A172 (cell line): ENCODE results near the gene HEG1. TPM values are rescaled to one million over a fixed set of nuclear protein-coding genes. Genes with fewer than 3 reads are reported as not detected.
A peak's percentile ranks its signal among the peaks of the same experiment; 100 is the strongest.

Source experiments
- DNase-seq: peaks from one replicate; pipeline ENCODE4 v3.0.0-alpha.2; 2015; ENCODE audit warnings: low spot score
- total RNA-seq: library from RNA; depleted of rRNA; stranded (reverse); fragments of >200 nt; shearing (Covaris generic); gene quantifications from 2 replicates; pipeline ENCODE4 v1.2.3, GENCODE V29; 2014

Gene HEG1
- total RNA-seq, 1 experiment from 2014 or later: 47.2 TPM

DNA sequence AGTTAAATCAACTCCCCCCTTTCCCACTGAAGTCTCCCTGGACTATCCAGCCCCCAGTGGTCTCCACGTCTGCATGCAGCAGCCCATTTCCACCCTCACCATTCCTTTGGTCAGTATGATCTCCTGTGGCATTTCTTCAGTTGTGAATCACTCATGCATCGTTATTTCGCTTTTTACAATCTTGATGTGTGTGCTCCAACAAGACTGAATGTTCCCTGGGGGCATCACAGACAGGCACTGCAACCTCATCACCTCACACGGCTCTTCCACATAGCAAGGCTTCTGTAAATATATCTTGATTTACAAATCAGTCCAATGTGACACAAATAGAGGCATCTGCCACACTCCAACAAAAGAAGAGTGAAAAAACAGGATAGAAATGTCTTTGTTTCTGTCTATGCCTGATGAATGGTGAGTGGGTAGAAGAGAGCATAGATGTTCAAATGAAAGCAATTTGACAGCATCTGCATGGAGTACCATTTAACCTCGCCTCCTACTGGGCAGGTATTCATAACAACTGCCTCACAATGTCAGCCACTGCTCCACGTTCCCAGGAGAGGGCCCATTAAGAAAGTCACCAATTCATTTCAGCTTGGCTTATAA, 5.2 kb downstream of the HEG1 start:
- no peak for DNase-seq

DNA sequence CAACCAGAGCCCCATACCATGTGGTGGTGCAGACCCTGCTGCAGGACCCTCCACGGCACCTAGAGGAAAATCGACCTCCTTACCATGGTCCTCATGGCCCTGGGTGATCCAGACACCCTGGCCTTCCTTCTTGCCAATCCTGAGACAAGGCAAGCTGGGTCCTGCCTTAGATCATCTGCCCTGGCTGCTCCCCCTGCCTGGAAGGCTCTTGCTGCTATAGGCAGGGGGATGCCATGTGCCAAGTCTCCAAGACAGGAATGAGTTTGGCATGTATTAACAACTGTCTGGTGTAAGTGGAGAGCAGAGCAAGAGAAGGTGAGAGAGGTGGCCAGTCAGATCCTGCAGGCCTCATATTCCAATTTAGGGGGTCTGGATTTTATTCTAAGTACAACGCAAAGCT, 7.5 kb downstream of the HEG1 start:
- no peak for DNase-seq

DNA sequence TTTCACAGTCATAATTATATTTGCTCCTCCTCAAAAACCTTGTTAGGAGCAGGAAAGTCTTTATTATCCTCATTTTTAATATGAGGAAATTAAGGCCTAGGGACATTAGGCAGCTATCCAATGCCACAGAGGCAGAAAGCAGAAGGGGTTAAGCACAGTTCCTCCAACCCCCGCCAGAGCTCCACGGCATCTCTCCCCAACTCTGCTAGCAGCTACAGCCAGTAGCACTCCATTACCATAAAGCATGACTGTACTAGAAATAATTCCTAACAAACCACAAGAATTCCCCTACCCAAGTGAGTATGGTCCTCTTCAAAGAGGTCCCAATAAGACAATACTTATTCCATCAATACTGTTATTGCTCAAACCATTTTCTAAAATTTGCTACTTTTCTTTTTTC, 9.8 kb downstream of the HEG1 start:
- DNase-seq: peak; percentile 90

DNA sequence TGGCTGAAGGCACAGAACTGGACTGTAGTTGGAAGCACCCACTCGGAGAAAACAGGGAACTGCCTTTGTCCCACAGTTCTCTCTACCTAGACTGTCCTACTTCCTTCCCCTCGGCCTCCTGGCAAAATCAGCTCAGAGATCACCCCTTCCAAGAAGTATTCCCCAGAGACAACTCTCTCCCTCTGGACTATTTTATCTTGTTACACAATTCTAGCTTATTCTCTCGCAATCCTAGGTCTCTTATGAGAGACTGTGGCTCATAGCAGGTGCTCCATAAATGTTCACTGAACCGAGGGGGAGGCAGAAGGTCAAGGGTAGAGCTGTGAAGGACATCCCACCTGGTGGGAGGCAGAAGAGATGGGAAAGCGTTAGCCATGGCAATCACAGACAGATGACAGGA, 10.6 kb downstream of the HEG1 start:
- DNase-seq: no peak

DNA sequence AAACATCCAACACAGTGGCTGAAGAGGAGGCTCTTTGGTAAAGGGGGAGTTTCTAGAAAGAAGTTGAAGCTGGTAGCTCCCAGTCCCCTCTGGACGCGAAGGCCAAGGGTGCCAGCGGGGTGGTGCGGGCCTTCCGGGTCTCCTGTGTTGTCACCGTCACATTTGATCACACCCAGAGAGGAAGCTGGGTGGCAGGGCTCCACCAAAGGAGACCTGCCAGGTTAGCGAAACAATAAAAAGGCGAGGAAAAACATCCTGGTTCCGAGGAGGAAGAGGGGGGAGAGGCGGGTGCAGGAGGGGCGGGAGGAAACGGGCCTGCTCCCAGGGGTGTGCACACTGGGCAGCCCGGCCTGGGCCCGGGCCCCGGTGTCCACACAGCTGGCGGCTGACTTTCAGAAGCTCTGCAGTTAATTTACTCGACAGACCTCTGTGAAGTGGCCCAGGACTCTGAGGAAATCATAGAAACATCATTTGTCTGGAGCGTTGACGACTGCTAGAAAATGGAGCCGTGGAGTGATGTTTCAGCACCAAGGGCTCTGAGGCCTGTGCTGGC, 12.1 kb downstream of the HEG1 start:
- DNase-seq: no peak

DNA sequence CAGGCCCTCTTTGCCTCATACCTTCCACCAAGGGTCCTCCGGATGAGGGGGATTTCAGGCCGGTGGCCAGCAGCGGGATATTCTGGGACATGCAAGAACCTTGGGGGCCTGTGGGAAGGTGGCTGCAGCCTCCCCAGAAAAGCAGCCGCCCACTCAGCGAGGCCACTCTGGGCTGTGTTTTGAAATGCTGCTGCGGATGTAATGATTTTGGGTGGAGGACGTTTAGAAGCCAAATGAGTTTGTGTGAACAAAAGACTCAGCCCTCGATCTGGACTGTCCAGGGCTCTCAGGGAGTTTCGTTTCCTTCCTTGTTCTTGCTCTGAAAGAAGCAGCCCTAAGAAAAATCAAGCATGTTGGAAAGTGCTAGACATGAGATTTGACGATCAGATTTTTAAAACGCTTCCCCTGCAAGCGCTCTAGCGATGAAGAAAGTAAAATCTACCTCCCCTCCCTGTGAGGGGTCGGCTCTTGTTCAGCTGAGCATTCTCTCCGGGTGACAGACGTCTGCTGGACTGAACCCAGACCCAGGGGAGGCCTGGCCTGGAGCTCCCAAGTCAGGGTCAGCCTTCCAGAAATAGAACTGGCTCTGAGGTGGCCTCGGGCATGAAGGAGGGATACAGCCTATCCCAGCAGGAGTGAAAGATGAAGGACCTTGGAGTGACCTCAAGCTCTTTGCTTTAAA, 12.9 kb downstream of the HEG1 start:
- no peak for DNase-seq

DNA sequence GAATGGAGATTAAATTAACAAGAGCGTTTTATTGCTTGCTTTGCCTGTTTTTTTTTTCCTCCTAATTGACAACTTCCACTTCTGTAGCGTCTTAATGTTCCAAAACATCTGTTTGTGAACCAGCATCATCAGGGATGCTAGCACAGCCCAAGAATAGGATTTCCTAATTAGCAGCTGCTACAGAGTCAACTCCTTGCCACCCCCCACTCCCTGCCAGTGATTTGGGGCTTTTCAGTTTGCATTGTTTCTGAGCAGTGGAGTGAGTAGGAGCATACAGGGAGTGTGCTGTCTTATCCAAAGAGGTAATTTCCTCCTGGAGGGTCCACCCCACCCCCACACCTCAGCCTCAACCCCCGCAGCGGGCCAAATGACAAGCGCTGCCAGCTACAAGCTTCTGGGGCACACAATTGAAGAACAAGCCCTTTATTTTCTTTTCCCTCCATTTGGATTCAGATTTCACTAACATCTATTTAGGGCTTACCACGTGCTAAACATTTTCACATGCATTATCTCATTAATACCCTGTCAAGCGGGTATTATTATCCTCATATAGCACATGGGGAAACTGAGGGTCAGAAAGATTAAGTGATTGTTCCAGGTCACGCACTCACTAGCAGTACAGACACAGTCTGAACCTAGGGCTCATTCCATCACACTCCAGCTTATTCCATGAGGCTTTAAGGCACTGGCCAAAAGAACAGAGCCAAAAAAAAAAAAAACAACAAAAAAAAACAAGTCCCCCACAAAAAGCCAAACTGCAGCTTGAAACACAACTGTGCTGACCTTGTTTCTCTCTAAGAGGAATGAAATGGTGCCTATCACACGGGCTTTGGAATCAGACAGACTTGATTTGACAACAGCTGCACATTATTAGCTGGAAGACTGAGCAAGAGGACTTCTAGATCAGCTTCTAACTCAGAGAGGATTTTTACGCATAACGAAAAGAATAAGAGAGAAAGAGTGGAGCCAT, 16.4 kb downstream of the HEG1 start:
- no peak for DNase-seq

DNA sequence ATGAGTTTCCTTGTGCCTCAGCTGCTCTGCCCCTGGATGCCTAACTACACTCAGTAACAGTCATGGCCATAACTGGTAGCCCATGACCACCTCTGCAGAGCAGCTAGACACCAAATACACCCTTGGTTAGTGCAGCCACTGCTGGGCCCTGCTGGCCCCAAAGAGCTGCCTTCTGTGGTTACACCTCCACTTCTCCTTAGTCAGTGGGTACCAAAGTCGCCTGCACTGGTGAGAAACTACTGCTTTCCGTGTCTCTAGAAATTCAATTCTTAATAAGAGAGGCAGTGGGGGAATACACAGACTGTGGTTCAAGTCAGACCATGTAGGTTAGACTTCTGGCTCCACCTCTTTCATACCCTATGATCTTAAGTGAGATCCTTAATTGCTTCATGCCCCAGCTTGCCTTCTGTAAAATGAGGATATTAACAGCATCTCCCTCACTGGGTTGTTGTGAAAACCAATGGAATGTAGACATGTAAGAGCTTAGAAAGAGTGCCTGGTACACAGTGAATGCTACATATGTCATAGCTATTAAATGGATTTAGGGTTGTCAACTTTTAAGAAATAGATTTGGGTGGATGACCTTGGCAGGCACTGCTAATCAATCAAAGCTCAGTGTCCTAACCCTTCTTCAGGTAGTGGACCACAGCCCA, 18.2 kb downstream of the HEG1 start:
- DNase-seq: no peak

DNA sequence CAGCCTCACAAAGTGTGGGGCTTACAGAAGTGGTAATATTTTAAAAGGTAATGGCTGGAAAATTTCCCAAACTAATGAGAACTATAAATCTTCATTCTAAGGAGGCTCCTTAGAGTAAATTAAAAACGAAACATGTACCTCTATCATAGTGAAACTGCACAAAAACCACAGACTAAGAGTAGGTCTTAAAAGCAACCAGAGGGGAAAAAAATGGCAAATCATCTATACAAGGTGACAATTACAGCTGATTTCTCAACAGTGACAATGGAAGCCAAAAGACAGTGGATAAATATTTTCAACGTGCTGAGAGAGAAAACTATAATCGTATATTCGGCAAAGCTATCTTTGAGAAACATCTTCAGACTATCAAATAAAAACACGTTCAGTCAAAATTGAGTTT, 20.6 kb downstream of the HEG1 start:
- DNase-seq: no peak

DNA sequence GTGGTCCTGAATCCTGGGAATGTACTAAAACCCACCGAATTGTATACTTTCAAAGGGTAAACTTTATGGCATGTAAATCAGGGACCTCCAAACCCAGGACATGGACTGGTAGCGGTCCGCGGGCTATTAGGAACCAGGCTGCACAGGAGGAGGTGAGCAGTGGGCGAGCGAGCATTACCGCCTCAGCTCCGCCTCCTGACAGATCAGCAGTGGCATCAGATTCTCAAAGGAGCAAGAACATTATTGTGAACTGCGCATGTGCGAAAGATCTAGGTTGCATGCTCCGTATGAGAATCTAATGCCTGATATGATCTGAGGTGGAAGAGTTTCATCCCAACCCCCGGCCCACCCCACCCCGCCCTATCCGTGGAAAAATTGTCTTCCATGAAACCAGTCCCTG, 22.2 kb downstream of the HEG1 start:
- DNase-seq: no peak

DNA sequence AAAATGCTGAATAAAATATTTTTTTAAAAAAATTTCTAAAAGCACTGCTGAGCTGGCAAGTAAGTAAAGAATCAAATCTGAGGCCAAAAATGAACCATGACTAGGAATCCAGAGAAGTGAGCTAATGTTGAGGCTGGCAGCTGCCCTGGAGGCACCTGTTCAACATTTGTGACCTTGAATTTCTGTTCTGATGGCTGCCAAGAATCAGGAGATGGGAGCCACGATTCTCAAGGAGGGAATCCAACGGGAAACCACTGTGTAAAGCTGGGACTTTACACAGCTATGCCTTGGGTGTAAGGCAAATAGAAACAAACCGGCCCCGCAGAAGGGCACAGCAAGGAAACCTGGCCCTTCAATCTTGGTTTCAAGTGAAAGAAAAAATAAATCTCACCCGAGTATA, 22.7 kb downstream of the HEG1 start:
- DNase-seq: no peak

DNA sequence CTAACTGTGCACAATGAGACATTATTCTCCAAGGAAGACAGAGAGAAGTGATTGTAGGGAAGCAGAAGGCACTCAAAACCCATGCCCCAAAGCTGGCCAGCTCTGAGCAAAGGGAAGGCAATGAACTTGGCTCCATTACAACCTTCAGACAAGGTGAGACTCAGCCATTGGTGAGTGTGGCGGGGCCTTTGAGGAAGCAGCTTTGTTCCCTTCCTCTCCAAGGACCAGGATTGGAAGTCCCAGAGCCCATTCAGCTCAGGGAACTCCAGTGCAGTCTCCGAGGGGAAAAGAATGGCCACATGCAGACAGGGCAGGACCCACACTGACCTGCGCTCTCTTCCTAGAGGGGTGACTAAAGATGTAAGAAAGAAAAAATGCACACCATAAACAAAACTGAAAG, 23.1 kb downstream of the HEG1 start:
- DNase-seq: no peak

DNA sequence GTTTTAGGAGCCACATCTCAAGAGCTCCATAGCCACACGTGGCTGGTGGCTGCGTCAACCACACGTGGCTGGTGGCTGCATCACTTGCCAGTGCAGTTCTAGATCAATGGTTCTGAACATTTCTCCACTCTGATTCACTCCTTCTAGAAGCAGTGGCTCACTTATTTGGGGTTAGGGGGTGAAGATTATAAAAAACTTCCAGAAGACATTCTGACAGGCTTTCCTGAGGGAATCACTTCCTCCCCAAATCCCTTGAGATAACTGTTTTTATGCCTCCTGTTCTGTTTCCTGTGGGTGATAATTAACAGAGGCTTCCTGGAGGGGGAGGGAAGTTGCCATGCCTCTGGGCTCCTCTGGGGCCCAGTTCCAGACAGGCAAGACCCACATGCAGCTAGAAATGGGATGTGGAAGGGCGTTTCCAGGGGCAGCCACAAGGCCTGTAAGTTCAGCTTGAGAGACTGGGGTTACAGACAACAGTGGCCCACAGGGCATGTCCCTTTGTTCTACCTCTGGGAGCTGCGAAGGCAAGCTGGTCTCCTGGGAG, 23.6 kb downstream of the HEG1 start:
- peak; percentile 66 for DNase-seq

DNA sequence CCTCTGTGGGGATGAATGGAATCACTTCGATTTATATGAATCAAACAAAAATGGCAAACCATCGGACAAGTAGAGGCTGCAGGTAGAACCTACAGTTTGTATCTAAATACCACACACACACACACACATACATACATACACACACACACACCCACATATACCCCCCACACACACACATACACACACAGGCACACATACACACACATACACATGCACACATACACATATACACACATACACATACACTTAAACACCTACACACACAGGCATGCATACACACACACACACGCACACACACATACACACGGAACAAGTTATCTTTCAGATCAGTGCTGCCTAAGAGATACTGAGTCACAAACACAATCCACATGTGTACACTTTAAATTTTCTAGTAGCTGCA, 24.3 kb downstream of the HEG1 start:
- no peak for DNase-seq

DNA sequence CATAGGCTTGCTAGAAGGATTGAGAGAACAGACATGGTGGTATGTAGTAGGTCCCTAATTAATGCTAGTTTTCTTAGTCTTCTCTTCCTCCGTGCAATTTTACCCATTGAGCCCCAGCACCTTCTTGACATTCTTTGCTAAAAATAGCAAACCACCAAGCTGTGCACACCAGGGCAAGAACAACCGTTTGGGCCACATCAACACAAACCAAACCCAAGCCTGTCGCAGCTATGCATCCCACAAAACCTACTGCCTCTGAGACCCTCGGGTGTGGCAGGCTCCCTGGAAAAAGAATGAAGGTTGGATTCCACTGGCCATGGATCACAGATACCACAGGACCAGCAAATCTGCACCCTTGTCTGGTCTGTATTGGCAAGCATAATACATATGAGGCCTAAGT, 27.1 kb downstream of the HEG1 start:
- no peak for DNase-seq

DNA sequence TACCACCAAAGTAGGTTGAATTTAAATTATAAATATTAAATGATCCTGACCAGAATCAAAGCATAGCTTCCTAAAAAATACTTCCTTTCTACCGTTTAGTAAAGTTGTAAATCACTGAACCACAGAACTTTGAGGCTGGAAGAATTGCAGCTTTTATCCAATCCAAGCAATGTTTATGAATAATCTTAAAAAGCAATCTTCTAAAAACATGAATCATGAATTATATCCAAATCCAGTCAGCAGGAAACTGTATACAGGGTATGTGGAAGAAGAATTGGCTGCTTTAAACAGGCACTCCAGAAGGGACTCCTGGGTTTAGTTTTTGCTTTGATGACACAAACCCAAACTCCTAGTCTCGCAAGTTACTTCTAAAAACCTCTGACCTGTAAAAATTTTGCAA, 30.2 kb downstream of the HEG1 start:
- no peak for DNase-seq

DNA sequence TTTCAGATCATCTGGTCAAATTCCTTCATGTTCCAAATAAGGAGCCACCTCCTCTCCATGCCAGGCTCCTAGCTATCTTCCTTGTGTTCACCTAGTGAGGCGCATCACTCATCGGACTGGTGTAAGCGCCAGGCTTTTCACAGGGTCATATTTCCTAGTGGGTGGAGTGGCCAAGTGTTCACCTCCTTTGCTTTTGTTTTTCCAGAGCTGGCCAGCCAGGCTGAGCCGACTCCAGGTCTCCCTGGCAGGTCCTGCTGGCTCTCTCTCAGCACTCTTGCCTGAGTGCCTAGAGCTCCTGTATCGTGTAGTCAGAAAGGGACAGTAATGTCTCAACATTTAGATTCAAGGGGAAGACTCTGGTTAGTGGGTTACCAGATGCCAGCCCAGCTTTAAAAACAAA, 31.0 kb downstream of the HEG1 start:
- no peak for DNase-seq

DNA sequence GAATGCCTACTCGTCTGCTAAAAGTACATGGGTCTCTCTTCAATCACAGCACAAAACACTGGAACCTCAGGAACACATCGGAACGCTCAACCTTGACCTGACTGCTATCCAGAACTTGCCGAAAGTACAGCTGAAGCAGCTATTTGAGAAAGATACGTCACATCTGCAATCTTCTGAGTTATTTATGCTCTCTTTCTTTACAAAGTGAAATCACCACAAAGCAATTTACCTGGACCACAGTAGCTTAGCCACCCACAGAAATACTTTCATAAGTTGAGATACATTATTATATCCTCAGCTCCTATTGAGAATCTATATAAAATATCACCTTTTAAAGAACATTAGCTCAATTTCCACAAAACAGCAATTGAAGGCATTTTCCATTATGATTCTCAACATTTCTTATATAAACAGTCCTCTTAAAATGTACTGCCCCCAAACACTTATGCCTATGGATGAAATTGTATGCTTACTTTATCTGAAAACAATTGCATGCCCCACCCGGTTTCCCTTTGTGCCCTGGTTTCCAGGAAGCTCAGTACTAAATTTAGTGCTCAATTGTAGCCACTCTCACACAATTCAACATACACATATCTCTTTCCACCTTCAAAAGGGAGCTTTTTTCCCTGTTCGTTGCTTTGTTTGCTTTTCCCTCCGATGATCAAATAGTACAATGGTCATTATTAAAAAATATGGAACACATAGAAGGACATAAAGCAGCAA, 31.8 kb downstream of the HEG1 start:
- no peak for DNase-seq

DNA sequence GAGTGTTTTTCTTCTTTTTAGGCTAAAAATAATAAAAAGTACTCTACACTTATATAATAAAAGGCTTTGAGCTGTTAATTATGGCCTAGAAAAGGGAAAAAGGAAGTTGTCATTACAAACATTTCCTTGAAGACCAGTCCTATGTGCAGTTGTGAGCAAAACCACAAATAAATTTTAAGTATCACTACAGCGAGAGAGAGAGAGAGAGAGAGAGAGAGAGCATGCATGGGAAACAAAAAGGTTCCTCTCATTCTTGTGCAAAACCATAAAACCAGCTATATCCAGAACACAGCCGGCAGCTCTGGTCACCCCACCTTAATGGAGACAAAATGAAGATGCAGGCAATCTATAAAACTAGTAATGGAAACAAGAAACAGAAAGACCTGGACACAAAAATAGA, 33.6 kb downstream of the HEG1 start:
- DNase-seq: no peak

DNA sequence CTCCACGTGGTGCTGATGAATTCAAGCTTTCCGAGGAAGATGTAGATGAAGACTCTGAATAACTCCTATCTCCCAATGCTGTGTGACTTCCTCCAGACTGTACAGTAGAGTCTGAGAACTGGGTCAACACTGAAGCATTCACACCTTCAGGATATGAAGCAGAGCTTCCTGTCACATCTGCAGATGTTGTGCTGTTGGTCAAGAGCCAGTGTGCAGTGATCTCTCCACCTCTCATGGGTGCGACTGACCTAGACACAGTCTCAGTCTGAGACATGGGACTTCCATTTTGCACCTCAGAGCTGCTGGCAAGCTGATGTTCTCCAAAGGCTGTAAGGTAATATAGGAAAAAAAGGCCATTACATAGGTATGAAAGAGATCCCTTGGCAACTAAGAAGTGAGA, 36.5 kb downstream of the HEG1 start:
- DNase-seq: no peak

DNA sequence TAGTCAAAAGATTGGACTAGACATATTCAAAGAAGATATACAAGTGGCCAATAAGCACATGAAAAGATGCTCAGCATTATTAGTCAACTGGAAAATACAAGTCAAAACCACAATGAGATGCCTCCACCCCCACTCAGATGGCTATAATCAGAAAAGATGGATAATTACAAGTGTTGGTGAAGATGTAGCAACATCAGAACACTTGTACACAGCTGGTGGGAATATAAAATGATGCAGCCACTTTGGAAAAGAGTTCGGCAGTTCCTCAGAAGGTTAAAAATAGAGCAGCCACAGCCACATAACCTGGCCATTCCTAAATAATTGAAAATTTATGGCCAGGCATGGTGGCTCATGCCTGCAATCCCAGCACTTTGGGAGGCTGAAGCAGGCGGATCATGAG, 38.4 kb downstream of the HEG1 start:
- no peak for DNase-seq
